HFF-Myc (cell line): ENCODE data around the gene MFSD6.

Source experiments
- DNase-seq: peaks from one replicate; pipeline ENCODE4 v3.0.0-alpha.2; 2011; ENCODE audit warnings: low read depth; ENCODE audit errors: extremely low read depth
- H3K4me3 ChIP-seq: replicated peaks from 2 replicates; pipeline ENCODE4 v1.5.1; 2011; ENCODE audit warnings: low read depth, mild to moderate bottlenecking, control low read depth, low read length
- CTCF ChIP-seq: IDR thresholded peaks from 2 replicates; pipeline ENCODE4 v1.5.1; 2012; ENCODE audit warnings: mild to moderate bottlenecking, low read depth, low read length, control low read depth; ENCODE audit errors: missing control alignments

The MFSD6 gene

DNA sequence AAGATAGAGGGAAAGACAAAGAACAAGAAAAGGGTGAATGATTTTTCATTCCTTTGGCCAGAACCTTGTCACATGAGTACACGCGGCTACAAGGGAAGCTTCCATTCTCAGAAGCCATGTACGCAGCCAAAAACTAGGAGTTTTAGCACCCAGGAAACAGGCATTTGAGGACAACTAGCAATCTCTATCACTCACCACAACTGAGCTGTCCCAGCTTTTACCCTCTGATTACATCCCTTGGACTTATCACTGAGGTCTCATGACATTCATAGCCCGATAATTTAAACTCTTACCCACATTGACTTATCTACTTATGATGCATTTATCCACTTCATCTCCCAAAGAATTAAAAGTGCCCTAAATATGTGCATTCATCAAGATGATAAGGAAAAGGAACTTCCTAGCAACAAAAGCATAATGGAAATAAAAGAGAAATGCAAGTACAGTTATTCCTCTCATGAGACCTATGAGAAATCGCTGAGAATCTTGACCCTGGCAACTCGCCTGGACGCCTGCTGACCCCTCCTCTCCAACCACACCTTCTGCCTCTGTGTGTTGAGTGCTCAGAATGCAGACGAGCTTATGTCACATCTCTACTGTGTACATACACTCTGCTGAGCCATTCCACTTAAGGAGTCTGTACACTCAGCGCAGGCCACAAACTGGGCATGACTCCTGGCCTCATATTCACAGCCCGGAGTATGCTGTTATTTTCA lies 28.7 kb upstream of the MFSD6 start:
- DNase-seq: no peak
- no peak for TF ChIP-seq CTCF
- no peak overlapping the region for H3K4me3 ChIP-seq

GRCh38 chr2:190380962-190381412 lies 27.2 kb upstream of the MFSD6 start:
- no peak for TF ChIP-seq CTCF
- no peak for DNase-seq
- no peak overlapping the region for H3K4me3 ChIP-seq

DNA sequence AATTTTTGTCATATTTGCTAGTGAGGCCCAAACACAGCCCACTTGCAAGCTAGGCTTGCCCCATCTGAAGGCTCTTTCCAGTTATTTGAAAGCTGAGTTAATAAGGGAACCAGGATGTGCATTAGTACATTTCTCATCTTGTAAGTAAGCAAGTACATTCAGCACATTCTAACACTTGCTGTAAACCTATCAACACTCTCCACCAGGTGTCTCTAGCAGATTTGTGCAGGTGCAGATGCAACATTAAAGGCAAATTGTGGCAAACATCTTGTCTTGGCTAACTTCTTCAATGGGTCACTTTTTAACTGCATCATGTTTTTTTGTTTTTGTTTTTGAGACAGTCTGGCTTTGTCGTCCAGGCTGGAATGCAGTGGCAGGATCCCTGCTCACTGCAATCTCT lies 25.3 kb upstream of the MFSD6 start:
- TF ChIP-seq CTCF: peak; percentile 39
- no peak overlapping the region for H3K4me3 ChIP-seq
- no peak for DNase-seq

DNA sequence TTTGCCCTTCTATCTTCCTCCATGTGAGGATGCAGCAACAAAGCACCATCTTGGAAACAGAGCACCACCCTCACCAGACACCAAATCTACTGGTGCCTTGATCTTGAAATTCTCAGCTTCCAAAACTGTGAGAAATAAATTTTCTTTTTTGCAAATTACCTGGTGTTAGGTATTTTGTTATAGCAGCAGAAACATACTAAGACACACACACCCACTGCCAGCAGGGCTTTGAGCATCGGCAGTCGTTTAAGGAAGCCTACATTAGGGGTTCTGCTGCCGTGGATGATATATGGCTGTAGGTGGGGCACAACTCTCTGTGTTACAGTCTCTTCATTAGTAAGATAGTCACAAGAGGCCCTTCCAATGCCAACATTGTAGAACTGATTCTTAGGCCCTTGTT lies 20.7 kb upstream of the MFSD6 start:
- no peak overlapping the region for H3K4me3 ChIP-seq
- no peak for DNase-seq
- TF ChIP-seq CTCF: no peak

- H3K4me3 ChIP-seq: no peak overlapping the region
- TF ChIP-seq CTCF: no peak
- DNase-seq: no peak
These were observed 11.9 kb upstream of the MFSD6 start for GRCh38 chr2:190396271-190396670.

DNA sequence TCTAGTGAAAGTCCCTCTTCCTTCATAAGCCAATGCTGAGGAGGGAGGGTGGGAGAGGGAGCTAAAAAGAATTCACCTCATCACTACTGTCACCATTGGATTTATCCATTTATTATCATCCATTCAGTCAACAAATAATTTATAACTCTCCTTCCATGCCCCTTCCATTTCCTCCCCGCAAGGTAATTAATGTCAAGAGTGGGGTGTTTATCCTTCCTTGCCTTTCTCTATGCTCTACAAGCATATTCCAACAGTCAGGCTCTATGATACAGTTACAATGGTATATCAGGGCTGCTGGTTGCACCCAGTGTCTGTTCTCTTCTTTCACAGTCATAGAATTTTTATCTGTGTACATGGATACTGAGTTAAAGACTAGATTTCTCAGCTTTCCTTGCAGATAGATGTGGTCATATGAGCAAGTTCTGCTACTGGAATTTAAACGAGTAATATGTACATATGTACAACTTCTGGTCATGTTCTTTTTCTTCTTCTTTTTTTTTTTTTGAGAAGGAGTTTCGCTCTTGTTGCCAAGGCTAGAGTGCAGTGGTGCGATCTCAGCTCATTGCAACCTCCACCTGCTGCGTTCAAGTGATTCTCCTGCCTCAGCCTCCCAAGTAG lies 5.1 kb upstream of the MFSD6 start:
- no peak for TF ChIP-seq CTCF
- no peak for DNase-seq
- H3K4me3 ChIP-seq: no peak overlapping the region
